ENCODE measurements around the gene ACOX2.

DNA sequence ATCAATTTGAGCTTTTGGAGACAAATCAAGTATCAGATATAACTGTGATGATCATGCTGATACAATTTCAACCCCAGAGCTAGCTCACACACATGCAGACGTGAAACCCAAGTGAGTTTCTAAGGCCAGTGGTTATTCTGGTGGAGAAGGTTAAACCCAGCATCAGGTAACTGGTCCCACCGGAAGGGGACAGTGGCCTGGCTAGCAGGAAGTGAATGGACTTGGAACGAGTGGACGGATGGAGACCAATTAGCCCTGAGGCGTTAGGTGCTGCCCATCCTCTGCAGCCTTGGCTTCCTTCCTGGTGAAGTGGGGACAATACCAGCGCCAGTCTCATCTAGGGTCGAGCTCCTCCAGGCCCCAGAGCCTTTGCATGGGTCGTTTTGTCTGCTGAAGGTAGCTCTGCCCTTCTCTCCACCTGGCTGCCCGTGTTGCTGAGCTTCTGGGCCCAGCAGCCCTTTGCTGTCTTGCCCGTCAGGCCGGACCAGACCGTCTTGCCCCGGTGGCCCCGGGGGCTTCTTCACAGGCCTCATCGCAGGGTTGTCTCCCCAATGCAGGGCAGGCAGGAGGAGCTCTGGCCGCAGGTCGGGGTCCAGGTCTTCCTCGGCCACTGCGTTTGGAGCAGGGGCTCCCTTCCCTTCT is 46.0 kb downstream of the ACOX2 start:
- TF ChIP-seq, protein P1, sequence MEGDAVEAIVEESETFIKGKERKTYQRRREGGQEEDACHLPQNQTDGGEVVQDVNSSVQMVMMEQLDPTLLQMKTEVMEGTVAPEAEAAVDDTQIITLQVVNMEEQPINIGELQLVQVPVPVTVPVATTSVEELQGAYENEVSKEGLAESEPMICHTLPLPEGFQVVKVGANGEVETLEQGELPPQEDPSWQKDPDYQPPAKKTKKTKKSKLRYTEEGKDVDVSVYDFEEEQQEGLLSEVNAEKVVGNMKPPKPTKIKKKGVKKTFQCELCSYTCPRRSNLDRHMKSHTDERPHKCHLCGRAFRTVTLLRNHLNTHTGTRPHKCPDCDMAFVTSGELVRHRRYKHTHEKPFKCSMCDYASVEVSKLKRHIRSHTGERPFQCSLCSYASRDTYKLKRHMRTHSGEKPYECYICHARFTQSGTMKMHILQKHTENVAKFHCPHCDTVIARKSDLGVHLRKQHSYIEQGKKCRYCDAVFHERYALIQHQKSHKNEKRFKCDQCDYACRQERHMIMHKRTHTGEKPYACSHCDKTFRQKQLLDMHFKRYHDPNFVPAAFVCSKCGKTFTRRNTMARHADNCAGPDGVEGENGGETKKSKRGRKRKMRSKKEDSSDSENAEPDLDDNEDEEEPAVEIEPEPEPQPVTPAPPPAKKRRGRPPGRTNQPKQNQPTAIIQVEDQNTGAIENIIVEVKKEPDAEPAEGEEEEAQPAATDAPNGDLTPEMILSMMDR (IDR thresholded peaks at IDR 0.05), result no peak
- no peak for TF ChIP-seq POLR2A (IDR thresholded peaks at IDR 0.05)
